ENCODE results near the gene CCND1. TPM values are rescaled to one million over a fixed set of nuclear protein-coding genes. Genes with fewer than 3 reads are reported as not detected.

The CCND1 gene
- total RNA-seq, 2 donors from 2014 or later = 91.8 to 101 TPM

GRCh38 chr11:69604055-69604454 lies 36.9 kb upstream of the CCND1 start:
- no peak for DNase-seq (ENCODE audit: low spot score)
- H3K4me1 ChIP-seq = no peaks in the 10 kb centered on the region
- no peak overlapping the region for H3K27ac ChIP-seq
- peaks cover 0 to 13% of the 10 kb centered on the region in 2 donors for H3K9me3 ChIP-seq
- H3K4me3 ChIP-seq = no peak overlapping the region
- H3K36me3 ChIP-seq = no peaks in the 10 kb centered on the region
- TF ChIP-seq CTCF (IDR thresholded peaks at IDR 0.05) = no peak
- no peaks in the 10 kb centered on the region for H3K27me3 ChIP-seq

GRCh38 chr11:69605737-69606526 lies 35.0 kb upstream of the CCND1 start:
- Histone ChIP-seq H3K4me3 (no peak overlapping the region), H3K4me1 (no peaks in the 10 kb centered on the region), H3K27me3 (no peaks in the 10 kb centered on the region), H3K27ac (no peak overlapping the region), H3K9me3 (peaks cover 0 to 24% of the 10 kb centered on the region in 2 donors), H3K36me3 (no peaks in the 10 kb centered on the region)
- no peak for DNase-seq (ENCODE audit: low spot score)
- no peak for TF ChIP-seq CTCF (IDR thresholded peaks at IDR 0.05)

DNA sequence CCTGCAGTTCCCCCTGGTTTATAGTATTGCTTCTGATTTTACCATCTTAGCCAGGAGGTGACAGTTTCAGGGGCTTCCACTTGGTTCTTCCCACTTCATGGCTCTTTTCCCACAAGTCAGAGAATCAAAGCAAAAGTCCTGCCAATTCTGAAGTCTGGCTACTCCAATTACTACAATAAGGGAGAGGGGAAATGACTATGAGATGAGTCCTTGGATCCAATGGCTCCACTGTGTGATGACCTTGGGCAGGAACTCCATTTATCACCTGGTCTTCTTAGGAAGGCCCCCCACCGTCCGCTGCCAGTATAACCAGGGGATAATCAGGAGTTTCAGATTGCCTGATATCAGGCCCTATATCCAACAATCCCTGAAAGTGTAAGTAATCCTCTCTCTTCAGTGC lies 31.6 kb upstream of the CCND1 start:
- no peak overlapping the region for H3K27ac ChIP-seq
- H3K36me3 ChIP-seq = no peaks in the 10 kb centered on the region
- no peaks in the 10 kb centered on the region for H3K27me3 ChIP-seq
- no peak for DNase-seq (ENCODE audit: low spot score)
- no peak overlapping the region for H3K4me3 ChIP-seq
- TF ChIP-seq CTCF (IDR thresholded peaks at IDR 0.05) = no peak
- H3K9me3 ChIP-seq = peaks cover 0 to 24% of the 10 kb centered on the region in 2 donors
- no peaks in the 10 kb centered on the region for H3K4me1 ChIP-seq

GRCh38 chr11:69611548-69612526 lies 29.1 kb upstream of the CCND1 start:
- Histone ChIP-seq H3K9me3 (peaks cover 0 to 24% of the 10 kb centered on the region in 2 donors), H3K4me1 (no peaks in the 10 kb centered on the region), H3K27me3 (no peaks in the 10 kb centered on the region), H3K4me3 (no peak overlapping the region), H3K27ac (no peak overlapping the region), H3K36me3 (no peaks in the 10 kb centered on the region)
- TF ChIP-seq CTCF (IDR thresholded peaks at IDR 0.05) = no peak
- no peak for DNase-seq (ENCODE audit: low spot score)

GRCh38 chr11:69613594-69613993 lies 27.4 kb upstream of the CCND1 start:
- Histone ChIP-seq H3K36me3 (no peaks in the 10 kb centered on the region), H3K4me3 (no peak overlapping the region), H3K27ac (no peak overlapping the region), H3K27me3 (no peaks in the 10 kb centered on the region), H3K9me3 (peaks cover 0 to 15% of the 10 kb centered on the region in 2 donors), H3K4me1 (no peaks in the 10 kb centered on the region)
- TF ChIP-seq CTCF (IDR thresholded peaks at IDR 0.05) = no peak
- no peak for DNase-seq (ENCODE audit: low spot score)
